ENCODE measurements around the gene TTF1.

DNA sequence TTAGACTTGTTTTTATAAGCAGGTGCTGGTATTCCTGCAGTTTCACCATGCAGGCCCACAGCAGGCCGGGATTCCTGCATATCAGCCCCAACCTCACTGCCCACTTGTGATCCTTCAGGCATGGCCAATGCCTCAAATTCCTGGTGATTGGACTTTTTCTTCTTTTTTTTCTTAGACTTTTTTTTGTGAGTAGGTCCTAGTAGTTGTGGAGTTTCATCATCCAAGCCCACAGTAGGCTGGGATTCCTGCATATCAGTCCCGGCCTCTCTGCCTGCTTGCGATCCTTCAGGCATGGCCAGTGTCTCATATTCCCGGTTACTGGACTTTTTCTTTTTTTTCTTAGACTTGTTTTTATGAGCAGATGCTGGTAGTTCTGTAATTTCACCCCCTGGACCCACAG is 4.8 kb downstream of the TTF1 start:
- TF ChIP-seq, protein P1, sequence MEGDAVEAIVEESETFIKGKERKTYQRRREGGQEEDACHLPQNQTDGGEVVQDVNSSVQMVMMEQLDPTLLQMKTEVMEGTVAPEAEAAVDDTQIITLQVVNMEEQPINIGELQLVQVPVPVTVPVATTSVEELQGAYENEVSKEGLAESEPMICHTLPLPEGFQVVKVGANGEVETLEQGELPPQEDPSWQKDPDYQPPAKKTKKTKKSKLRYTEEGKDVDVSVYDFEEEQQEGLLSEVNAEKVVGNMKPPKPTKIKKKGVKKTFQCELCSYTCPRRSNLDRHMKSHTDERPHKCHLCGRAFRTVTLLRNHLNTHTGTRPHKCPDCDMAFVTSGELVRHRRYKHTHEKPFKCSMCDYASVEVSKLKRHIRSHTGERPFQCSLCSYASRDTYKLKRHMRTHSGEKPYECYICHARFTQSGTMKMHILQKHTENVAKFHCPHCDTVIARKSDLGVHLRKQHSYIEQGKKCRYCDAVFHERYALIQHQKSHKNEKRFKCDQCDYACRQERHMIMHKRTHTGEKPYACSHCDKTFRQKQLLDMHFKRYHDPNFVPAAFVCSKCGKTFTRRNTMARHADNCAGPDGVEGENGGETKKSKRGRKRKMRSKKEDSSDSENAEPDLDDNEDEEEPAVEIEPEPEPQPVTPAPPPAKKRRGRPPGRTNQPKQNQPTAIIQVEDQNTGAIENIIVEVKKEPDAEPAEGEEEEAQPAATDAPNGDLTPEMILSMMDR (IDR thresholded peaks at IDR 0.05) = no peak
- no peak for TF ChIP-seq POLR2A (IDR thresholded peaks at IDR 0.05)

Data from uterus (tissue), 2 donors.